GM21717 (cell line): ENCODE data around the gene SEC16A.

ENCODE experiments used
- ATAC-seq: cut with Tn5 transposase; IDR thresholded peaks from one replicate; pipeline ENCODE4 v1.9.1; 2021; ENCODE audit warnings: mild to moderate bottlenecking, moderate library complexity; ENCODE audit not compliant: unreplicated experiment

Gene SEC16A

GRCh38 chr9:136466155-136466541 is 16.7 kb downstream of the SEC16A start:
- no peak for ATAC-seq

GRCh38 chr9:136465500-136466154 is 17.2 kb downstream of the SEC16A start:
- no peak for ATAC-seq

- no peak for ATAC-seq
Measured at GRCh38 chr9:136464241-136464640, 18.6 kb downstream of the SEC16A start.

GRCh38 chr9:136463578-136463977 is 19.3 kb downstream of the SEC16A start:
- no peak for ATAC-seq

- ATAC-seq, result no peak
Measured at GRCh38 chr9:136462664-136463063, 20.2 kb downstream of the SEC16A start.

GRCh38 chr9:136460772-136461325 is 22.0 kb downstream of the SEC16A start:
- no peak for ATAC-seq

- ATAC-seq, result no peak
Measured at GRCh38 chr9:136459425-136459824, 23.4 kb downstream of the SEC16A start.

GRCh38 chr9:136457326-136457725 is 25.5 kb downstream of the SEC16A start:
- ATAC-seq, result no peak

GRCh38 chr9:136456258-136456657 is 26.6 kb downstream of the SEC16A start:
- ATAC-seq, result no peak

- no peak for ATAC-seq
Measured at GRCh38 chr9:136455043-136456002, 27.5 kb downstream of the SEC16A start.

GRCh38 chr9:136454026-136454796 is 28.6 kb downstream of the SEC16A start:
- ATAC-seq, result no peak

GRCh38 chr9:136453326-136453725 is 29.5 kb downstream of the SEC16A start:
- no peak for ATAC-seq

- ATAC-seq, result no peak
Measured at GRCh38 chr9:136451221-136451877, 31.5 kb downstream of the SEC16A start.

- ATAC-seq, result no peak
Measured at GRCh38 chr9:136448655-136449054, 34.2 kb downstream of the SEC16A start.

GRCh38 chr9:136447173-136447778 is 35.6 kb downstream of the SEC16A start:
- ATAC-seq, result no peak

- no peak for ATAC-seq
Measured at GRCh38 chr9:136445799-136446198, 37.0 kb downstream of the SEC16A start.

GRCh38 chr9:136444102-136444501 is 38.7 kb downstream of the SEC16A start:
- ATAC-seq, result no peak

- ATAC-seq, result no peak
Measured at GRCh38 chr9:136443687-136444086, 39.2 kb downstream of the SEC16A start.

GRCh38 chr9:136443087-136443486 is 39.8 kb downstream of the SEC16A start:
- ATAC-seq, result no peak

GRCh38 chr9:136442265-136442664 is 40.6 kb downstream of the SEC16A start:
- ATAC-seq, result no peak
